Activated CD4-positive, alpha-beta T cell treated with anti-CD3 and anti-CD28 coated beads, Interleukin-2, amount 50 U/mL, for 16 hours (primary cell): Measurements from ENCODE around the gene SLC12A5.
"Not testable (repeated sequence)": the region's sequence is repeated elsewhere in the genome, so short reads cannot be mapped to it uniquely, and the experiment has no call there.

Experiments
- DNase-seq: peaks from one replicate; pipeline ENCODE4 v3.0.0-alpha.2; 2020

Gene SLC12A5

GRCh38 chr20:46028772-46029371 lies at the start of gene SLC12A5:
Gene SLC12A5, plus strand, starts transcription at chr20:46029215. Its CDS starts 130 bp downstream, at chr20:46029345.
- DNase-seq: no peak

GRCh38 chr20:45981261-45981660 lies 47.8 kb upstream of the SLC12A5 start:
- no peak for DNase-seq

GRCh38 chr20:45983279-45983743 lies 45.7 kb upstream of the SLC12A5 start:
- DNase-seq: no peak

- no peak for DNase-seq
Observed at GRCh38 chr20:45985573-45985972, 43.4 kb upstream of the SLC12A5 start.

- peak; percentile 81 for DNase-seq
Observed at GRCh38 chr20:45987108-45987780, 41.8 kb upstream of the SLC12A5 start.

GRCh38 chr20:45988830-45989229 lies 40.2 kb upstream of the SLC12A5 start:
- DNase-seq: not testable (repeated sequence)

GRCh38 chr20:45991616-45992015 lies 37.4 kb upstream of the SLC12A5 start:
- DNase-seq: no peak

- peak; percentile 38 for DNase-seq
Observed at GRCh38 chr20:45993197-45993951, 35.6 kb upstream of the SLC12A5 start.

GRCh38 chr20:45994761-45995493 lies 34.1 kb upstream of the SLC12A5 start:
- DNase-seq: no peak

GRCh38 chr20:45995495-45996097 lies 33.4 kb upstream of the SLC12A5 start:
- not testable (repeated sequence) for DNase-seq

GRCh38 chr20:45997187-45997586 lies 31.8 kb upstream of the SLC12A5 start:
- no peak for DNase-seq

- no peak for DNase-seq
Observed at GRCh38 chr20:45998337-45998736, 30.7 kb upstream of the SLC12A5 start.

GRCh38 chr20:45998761-45999160 lies 30.3 kb upstream of the SLC12A5 start:
- peak; percentile 42 for DNase-seq

GRCh38 chr20:45999557-46000261 lies 29.3 kb upstream of the SLC12A5 start:
- DNase-seq: no peak

GRCh38 chr20:46000262-46000996 lies 28.6 kb upstream of the SLC12A5 start:
- DNase-seq: no peak

- DNase-seq: no peak
Observed at GRCh38 chr20:46001498-46001897, 27.5 kb upstream of the SLC12A5 start.

GRCh38 chr20:46002008-46002407 lies 27.0 kb upstream of the SLC12A5 start:
- DNase-seq: no peak

GRCh38 chr20:46004187-46004586 lies 24.8 kb upstream of the SLC12A5 start:
- DNase-seq: no peak

- DNase-seq: peak; percentile 58
Observed at GRCh38 chr20:46004889-46005473, 24.0 kb upstream of the SLC12A5 start.

GRCh38 chr20:46006022-46006705 lies 22.9 kb upstream of the SLC12A5 start:
- DNase-seq: no peak
